Amygdala (tissue), 56 donors: Measurements from ENCODE around the gene MYO1D.
"Not testable (repeated sequence)": the region's sequence is repeated elsewhere in the genome, so short reads cannot be mapped to it uniquely, and the experiment has no call there.

Experiments used
- DNase-seq, 56 donors: peaks; one replicate each; lab custom pipeline; 2025; lab: John Stamatoyannopoulos, UW

MYO1D gene

GRCh38 chr17:32451879-32452278 is 425.0 kb downstream of the MYO1D start:
- no peak for DNase-seq

- not testable (repeated sequence) for DNase-seq
Observed at GRCh38 chr17:32450379-32450778, 426.5 kb downstream of the MYO1D start.

- DNase-seq, result no peak
Observed at GRCh38 chr17:32449963-32450362, 427.0 kb downstream of the MYO1D start.

GRCh38 chr17:32446949-32447348 is 430.0 kb downstream of the MYO1D start:
- no peak for DNase-seq

GRCh38 chr17:32445971-32446370 is 431.0 kb downstream of the MYO1D start:
- no peak for DNase-seq

GRCh38 chr17:32445497-32445896 is 431.4 kb downstream of the MYO1D start:
- DNase-seq, result no peak

GRCh38 chr17:32445074-32445415 is 431.9 kb downstream of the MYO1D start:
- DNase-seq, result peak in 18 of 56 donors; percentile 6 to 62 (median 35)

DNA sequence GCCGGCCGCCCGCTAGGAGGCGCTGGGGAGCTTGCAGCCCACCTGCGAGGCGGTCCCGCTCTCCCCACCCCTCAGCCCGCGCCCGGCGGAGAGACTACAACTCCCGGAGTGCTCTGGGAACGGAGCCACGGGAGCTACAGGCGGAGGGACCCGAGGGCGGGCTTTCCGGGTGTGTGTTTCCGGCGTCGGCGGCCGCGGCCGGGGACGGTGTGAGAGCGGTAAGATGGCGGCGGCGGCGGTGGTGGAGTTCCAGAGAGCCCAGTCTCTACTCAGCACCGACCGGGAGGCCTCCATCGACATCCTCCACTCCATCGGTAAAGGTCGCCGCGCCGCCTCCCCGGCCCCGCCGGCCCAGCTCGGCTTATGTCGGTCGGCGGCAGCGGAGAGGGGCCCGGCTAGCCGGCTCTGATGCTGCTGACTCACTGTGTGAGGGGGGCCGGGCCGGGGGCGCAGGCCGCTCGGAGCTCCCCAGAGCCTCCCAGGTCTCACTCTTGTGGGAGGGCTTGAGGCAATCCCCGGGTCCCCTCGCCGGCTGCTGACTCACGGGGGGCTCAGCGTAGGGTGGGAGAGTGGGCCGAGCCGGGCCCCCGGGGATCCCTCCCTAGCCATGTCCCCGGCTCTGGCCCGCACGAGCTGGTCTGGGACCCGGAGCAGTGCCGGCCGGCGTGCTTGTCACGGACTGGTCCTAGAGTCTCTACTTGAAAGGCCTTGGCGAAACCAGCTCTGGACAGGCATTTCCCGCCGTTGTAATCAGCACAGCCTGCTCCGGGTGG is 432.4 kb downstream of the MYO1D start, which contains the start of gene PSMD11:
PSMD11 (plus strand) TSS at position 210 of the 773 bp plus-strand sequence; CDS start at position 224, 14 bp downstream.
- DNase-seq, result peak; percentile 69 to 97 (median 92)

DNA sequence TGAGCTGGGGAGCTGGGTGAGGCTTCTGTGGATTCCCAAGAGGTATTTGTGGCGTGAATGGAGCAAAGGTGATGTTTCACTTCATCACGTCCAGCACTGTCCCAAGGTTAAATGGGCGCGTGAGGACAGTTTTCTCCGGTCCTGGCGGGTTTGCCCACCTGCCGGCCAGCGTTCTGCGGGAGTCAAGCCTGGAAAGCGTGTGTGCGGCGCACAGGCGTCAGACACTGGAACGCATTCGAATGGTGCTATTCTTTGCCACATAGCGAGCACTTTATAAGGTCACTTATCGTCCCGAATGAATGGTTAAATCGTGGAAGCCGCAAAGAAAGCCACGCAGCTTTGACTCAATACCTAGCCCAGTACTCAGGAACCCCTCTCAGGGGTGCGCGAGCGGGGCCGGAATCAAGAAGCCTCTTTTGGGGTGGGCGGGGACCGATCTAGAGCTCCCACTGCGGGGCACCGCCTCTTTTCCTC is 433.1 kb downstream of the MYO1D start:
- DNase-seq, result no peak
